Tibial artery (tissue), 4 donors: Measurements from ENCODE around the gene MIA3.

ENCODE experiments used
- DNase-seq, 2 donors: peaks; one replicate each; pipeline ENCODE4 v3.0.0-alpha.2; 2019
- H3K27ac ChIP-seq, 2 donors: fragments of 200-600 bp; sonication (generic) in 1 of 2; 1 replicate in 1 of 2; 2 replicates in 1 of 2; pipeline ENCODE4 v1.5.1; 2018 to 2019; ENCODE audit warnings: mild to moderate bottlenecking in 1 of 2
- H3K27me3 ChIP-seq, 2 donors: fragments of 200-600 bp; sonication (generic) in 1 of 2; one replicate each; pipeline versions ENCODE4 v1.5.1 to v1.6.0; 2016 to 2019
- H3K36me3 ChIP-seq, 3 donors: fragments of 200-600 bp; sonication (generic) in 2 of 3; one replicate each; pipeline ENCODE4 v1.5.1; 2016 to 2019; ENCODE audit warnings: mild to moderate bottlenecking in 2 of 3
- H3K4me1 ChIP-seq, 4 donors: fragments of 200-600 bp; sonication (generic) in 2 of 4; 1 replicate in 3 of 4; 2 replicates in 1 of 4; pipeline ENCODE4 v1.5.1; 2016 to 2019
- H3K4me3 ChIP-seq, 2 donors: fragments of 200-600 bp; sonication (generic) in 1 of 2; 1 replicate in 1 of 2; 2 replicates in 1 of 2; pipeline ENCODE4 v1.5.1; 2018 to 2019; ENCODE audit warnings: mild to moderate bottlenecking in 2 of 2
- H3K9me3 ChIP-seq, 3 donors: fragments of 200-600 bp; sonication (generic) in 1 of 3; one replicate each; pipeline ENCODE4 v1.5.1; 2016 to 2019
- CTCF ChIP-seq, 2 experiments: fragments of 200-600 bp in 1 of 2; fragments of 450-650 bp in 1 of 2; IDR thresholded peaks; one replicate each; pipeline ENCODE4 v1.5.1; 2017 to 2019; ENCODE audit warnings: antibody characterized with exemption in 2 of 2, mild to moderate bottlenecking in 1 of 2, moderate library complexity in 1 of 2
- intact Hi-C: fragments of 100-400 bp; cut with DNase I; formaldehyde crosslinking; loops from one replicate; pipeline ENCODE4 v1.15.0; 2023; ENCODE audit warnings: low total_unique reads

Gene MIA3

GRCh38 chr1:222586842-222587241, 31.1 kb upstream of the MIA3 start:
- Histone ChIP-seq H3K4me3 (no peak overlapping the region), H3K4me1 (peaks cover 0 to 39% (median 17%) of the 10 kb centered on the region in 4 donors), H3K36me3 (peaks cover 0 to 28% (median 14%) of the 10 kb centered on the region in 3 donors), H3K9me3 (no peaks in the 10 kb centered on the region), H3K27ac (no peak overlapping the region), H3K27me3 (no peaks in the 10 kb centered on the region)
- intact Hi-C loops = no loop called here
- TF ChIP-seq CTCF (IDR thresholded peaks at IDR 0.05) = no peak
- DNase-seq = no peak

GRCh38 chr1:222588135-222588534, 29.8 kb upstream of the MIA3 start:
- intact Hi-C loops = no loop called here
- H3K4me3 ChIP-seq = no peak overlapping the region
- no peak for DNase-seq
- TF ChIP-seq CTCF (IDR thresholded peaks at IDR 0.05) = no peak
- H3K36me3 ChIP-seq = peaks cover 0 to 20% (median 13%) of the 10 kb centered on the region in 3 donors
- H3K27ac ChIP-seq = no peak overlapping the region
- no peaks in the 10 kb centered on the region for H3K9me3 ChIP-seq
- no peaks in the 10 kb centered on the region for H3K27me3 ChIP-seq
- peaks cover 0 to 36% (median 17%) of the 10 kb centered on the region in 4 donors for H3K4me1 ChIP-seq

- intact Hi-C loops = no loop called here
- H3K36me3 ChIP-seq = peaks cover 0 to 11% (median 8%) of the 10 kb centered on the region in 3 donors
- TF ChIP-seq CTCF (IDR thresholded peaks at IDR 0.05) = no peak
- H3K4me3 ChIP-seq = peak within 1 kb of the TSS; percentile 58 to 77
- peak; percentile 83 to 90 for DNase-seq
- peaks cover 0 to 23% (median 16%) of the 10 kb centered on the region in 4 donors for H3K4me1 ChIP-seq
- no peaks in the 10 kb centered on the region for H3K27me3 ChIP-seq
- H3K27ac ChIP-seq = peak within 1 kb of the TSS; percentile 76 to 80
- no peaks in the 10 kb centered on the region for H3K9me3 ChIP-seq
These were observed 28.2 kb upstream of the MIA3 start, which contains the start of gene TAF1A for GRCh38 chr1:222589462-222590302. TSS of gene TAF1A (minus strand) at chr1:222589933.

GRCh38 chr1:222592171-222592570, 25.7 kb upstream of the MIA3 start:
- peaks cover 0 to 22% (median 15%) of the 10 kb centered on the region in 4 donors for H3K4me1 ChIP-seq
- DNase-seq = no peak
- no peak overlapping the region for H3K4me3 ChIP-seq
- no peaks in the 10 kb centered on the region for H3K27me3 ChIP-seq
- TF ChIP-seq CTCF (IDR thresholded peaks at IDR 0.05) = no peak
- H3K9me3 ChIP-seq = no peaks in the 10 kb centered on the region
- intact Hi-C loops = no loop called here
- H3K36me3 ChIP-seq = peaks cover 0 to 4% (median 0%) of the 10 kb centered on the region in 3 donors
- H3K27ac ChIP-seq = no peak overlapping the region

GRCh38 chr1:222594789-222595188, 23.1 kb upstream of the MIA3 start:
- no peak overlapping the region for H3K4me3 ChIP-seq
- no peaks in the 10 kb centered on the region for H3K36me3 ChIP-seq
- peaks cover 0 to 9% (median 5%) of the 10 kb centered on the region in 4 donors for H3K4me1 ChIP-seq
- intact Hi-C loops = no loop called here
- H3K9me3 ChIP-seq = no peaks in the 10 kb centered on the region
- no peak for TF ChIP-seq CTCF (IDR thresholded peaks at IDR 0.05)
- DNase-seq = no peak
- H3K27ac ChIP-seq = no peak overlapping the region
- no peaks in the 10 kb centered on the region for H3K27me3 ChIP-seq
